NCI-H2107 treated with DMSO at 0.1 percent for 48 hours (cell line): ENCODE measurements around the gene EHD1.

Experiments
- DNase-seq: peaks from one replicate; lab custom pipeline; 2025; ENCODE audit not compliant: unreplicated experiment; lab: John Stamatoyannopoulos, UW

Gene EHD1

GRCh38 chr11:64875369-64876228 lies 2.8 kb downstream of the EHD1 start:
- no peak for DNase-seq

- DNase-seq = no peak
Measured at GRCh38 chr11:64874308-64875240, 3.8 kb downstream of the EHD1 start.

- DNase-seq = no peak
Measured at GRCh38 chr11:64872790-64873488, 5.5 kb downstream of the EHD1 start.

GRCh38 chr11:64871492-64871891 lies 6.9 kb downstream of the EHD1 start:
- no peak for DNase-seq

GRCh38 chr11:64870893-64871466 lies 7.4 kb downstream of the EHD1 start:
- no peak for DNase-seq

- no peak for DNase-seq
Measured at GRCh38 chr11:64870176-64870892, 8.1 kb downstream of the EHD1 start.

GRCh38 chr11:64869571-64870175 lies 8.7 kb downstream of the EHD1 start:
- DNase-seq = no peak

GRCh38 chr11:64868904-64869570 lies 9.4 kb downstream of the EHD1 start:
- peak; percentile 22 for DNase-seq

GRCh38 chr11:64867748-64868462 lies 10.5 kb downstream of the EHD1 start:
- no peak for DNase-seq

GRCh38 chr11:64866173-64866491 lies 12.3 kb downstream of the EHD1 start:
- DNase-seq = no peak

- no peak for DNase-seq
Measured at GRCh38 chr11:64865286-64866172, 12.9 kb downstream of the EHD1 start.

- no peak for DNase-seq
Measured at GRCh38 chr11:64864473-64865285, 13.7 kb downstream of the EHD1 start.

- no peak for DNase-seq
Measured at GRCh38 chr11:64864135-64864472, 14.3 kb downstream of the EHD1 start.

GRCh38 chr11:64863391-64864060 lies 14.9 kb downstream of the EHD1 start:
- DNase-seq = no peak

- no peak for DNase-seq
Measured at GRCh38 chr11:64862987-64863390, 15.4 kb downstream of the EHD1 start.

- DNase-seq = no peak
Measured at GRCh38 chr11:64861227-64861975, 17.0 kb downstream of the EHD1 start.
